Stimulated activated CD4-positive, alpha-beta T cell treated with anti-CD3 and anti-CD28 coated beads, Interleukin-15, amount 100 ng/mL, for 24 hours (primary cell): ENCODE data around the gene ESRRA.
"Not testable (repeated sequence)": the region's sequence is repeated elsewhere in the genome, so short reads cannot be mapped to it uniquely, and the experiment has no call there.

Source experiments
- DNase-seq: peaks from one replicate; pipeline ENCODE4 v3.0.0-alpha.2; 2020

Gene ESRRA

GRCh38 chr11:64314146-64314804 is 9.0 kb downstream of the ESRRA start:
- no peak for DNase-seq

- DNase-seq = no peak
Measured at GRCh38 chr11:64314805-64315561, 9.7 kb downstream of the ESRRA start.

GRCh38 chr11:64315667-64316526 is 10.6 kb downstream of the ESRRA start:
- DNase-seq = not testable (repeated sequence)

DNA sequence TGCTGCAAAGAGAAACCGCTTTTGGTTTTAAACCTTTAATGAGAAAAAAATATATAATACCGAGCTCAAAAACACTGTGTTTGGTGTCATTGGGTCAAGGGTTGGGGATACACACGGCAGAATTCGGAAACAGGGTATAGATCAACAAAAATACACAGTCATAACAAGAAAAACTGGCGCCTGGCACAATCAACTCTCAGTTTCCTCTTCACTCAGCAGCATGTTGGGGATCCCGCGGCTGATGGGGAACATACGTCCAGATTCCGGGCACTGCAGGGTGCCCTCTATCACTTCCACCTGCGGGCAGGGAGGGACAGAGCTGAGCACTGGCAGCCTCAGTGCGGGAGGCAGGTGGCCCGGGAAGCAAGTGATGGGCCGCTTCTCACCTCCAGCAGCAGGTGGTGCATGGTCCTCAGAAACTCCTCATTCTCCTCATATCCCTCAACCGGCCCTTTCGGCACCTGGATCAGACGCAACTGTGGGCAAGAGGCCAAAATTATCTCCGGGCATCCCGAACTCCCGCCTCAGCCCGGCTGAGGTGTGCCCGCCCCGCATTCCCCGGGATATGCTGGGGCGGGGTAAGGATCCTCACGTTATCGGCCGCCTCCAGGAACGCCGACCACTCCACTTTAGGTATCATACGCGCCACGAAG is 11.5 kb downstream of the ESRRA start:
- DNase-seq = peak; percentile 54

DNA sequence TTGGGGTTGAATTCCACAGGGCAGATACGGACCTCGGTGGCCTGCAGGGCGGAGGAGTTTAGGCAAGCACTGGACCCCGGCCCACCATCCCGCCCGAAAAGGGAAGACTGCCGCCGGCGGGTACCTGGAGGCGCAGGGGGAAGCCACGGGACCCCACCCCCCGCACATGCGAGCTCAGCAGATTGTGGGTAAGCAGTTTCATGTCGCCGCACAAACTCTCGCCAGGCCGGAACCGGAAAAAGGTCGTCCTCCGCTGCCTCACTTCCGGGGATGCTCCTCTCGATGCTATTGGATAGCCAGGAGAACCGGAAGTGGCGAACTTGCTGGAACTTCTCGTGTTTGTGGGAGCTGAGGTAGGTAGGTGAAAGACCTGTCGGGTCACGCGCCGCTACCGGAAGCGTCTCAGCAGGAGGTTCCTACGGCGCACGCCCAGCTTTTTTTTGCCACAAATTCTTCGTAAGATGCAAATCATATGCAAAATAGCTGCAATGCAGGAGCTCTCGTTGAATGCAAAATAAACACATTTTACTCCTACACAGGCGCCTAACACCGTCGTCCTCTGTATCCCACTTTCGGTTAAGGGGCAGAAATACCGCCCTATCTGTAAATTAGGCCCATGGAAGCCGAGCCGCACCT is 12.1 kb downstream of the ESRRA start, which contains the start of gene TRMT112:
TSS of gene TRMT112 (minus strand) at position 235 of the 636 bp plus-strand sequence. CDS start at position 202, 33 bp downstream.
- DNase-seq = peak; percentile 98

GRCh38 chr11:64317961-64318765 is 12.8 kb downstream of the ESRRA start, which contains the start of gene PRDX5:
Gene PRDX5, plus strand, starts transcription at chr11:64318121. Its CDS starts 95 bp downstream, at chr11:64318216.
- peak; percentile 96 for DNase-seq

- no peak for DNase-seq
Measured at GRCh38 chr11:64318766-64319761, 13.7 kb downstream of the ESRRA start.

DNA sequence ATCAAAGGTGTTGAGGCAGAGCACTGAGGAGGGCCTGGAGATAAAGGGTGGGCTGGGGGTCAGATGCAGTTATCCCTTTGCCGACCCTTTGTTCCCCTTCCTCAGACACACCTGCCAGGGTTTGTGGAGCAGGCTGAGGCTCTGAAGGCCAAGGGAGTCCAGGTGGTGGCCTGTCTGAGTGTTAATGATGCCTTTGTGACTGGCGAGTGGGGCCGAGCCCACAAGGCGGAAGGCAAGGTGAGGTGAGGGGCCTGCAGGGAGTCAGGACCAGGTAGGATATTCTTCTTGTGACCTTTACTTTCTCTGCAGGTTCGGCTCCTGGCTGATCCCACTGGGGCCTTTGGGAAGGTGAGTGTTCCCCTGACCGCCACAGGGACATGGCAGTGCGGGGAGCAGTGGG is 15.2 kb downstream of the ESRRA start:
- DNase-seq = no peak

DNA sequence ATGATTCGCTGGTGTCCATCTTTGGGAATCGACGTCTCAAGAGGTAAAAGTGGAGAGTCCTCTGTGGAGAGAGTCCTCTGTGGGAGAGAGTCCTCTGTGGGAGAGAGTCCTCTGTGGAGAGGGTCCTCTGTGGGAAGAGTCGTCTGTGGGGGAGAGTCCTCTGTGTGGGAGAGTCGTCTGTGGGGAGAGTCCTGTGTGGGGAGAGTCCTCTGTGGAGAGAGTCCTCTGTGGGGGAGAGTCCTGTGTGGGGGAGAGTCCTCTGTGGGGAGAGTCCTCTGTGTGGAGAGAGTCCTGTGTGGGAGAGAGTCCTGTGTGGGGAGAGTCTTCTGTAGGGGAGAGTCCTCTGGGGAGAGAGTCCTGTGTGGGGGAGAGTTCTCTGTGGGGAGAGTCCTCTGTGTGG is 15.7 kb downstream of the ESRRA start:
- DNase-seq = no peak

DNA sequence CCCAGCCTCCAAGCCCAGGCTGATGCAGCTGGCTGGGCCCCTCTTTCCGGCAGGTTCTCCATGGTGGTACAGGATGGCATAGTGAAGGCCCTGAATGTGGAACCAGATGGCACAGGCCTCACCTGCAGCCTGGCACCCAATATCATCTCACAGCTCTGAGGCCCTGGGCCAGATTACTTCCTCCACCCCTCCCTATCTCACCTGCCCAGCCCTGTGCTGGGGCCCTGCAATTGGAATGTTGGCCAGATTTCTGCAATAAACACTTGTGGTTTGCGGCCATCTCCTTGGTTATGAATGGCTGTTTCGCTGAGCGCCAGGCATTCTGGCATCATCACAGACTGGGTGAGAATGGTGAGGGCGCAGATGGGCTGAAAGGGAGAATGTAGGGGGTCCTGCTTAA is 16.2 kb downstream of the ESRRA start:
- no peak for DNase-seq

DNA sequence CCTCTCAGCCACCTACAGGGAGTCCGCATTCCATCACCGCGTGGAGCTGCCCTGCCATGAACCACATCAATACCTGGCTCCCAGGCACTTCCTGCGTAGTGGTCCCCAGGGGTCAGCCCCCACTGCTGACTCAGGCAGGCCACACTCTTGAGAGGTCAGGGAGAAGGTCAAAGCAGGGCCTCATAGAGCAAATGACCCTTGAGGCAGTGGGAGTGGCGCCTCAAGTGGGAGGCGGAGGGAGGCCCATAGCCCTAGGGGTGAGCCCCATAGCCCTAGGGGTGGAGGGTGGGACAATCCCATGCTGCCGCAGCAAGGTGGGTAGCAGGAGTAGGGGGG is 17.6 kb downstream of the ESRRA start:
- no peak for DNase-seq

DNA sequence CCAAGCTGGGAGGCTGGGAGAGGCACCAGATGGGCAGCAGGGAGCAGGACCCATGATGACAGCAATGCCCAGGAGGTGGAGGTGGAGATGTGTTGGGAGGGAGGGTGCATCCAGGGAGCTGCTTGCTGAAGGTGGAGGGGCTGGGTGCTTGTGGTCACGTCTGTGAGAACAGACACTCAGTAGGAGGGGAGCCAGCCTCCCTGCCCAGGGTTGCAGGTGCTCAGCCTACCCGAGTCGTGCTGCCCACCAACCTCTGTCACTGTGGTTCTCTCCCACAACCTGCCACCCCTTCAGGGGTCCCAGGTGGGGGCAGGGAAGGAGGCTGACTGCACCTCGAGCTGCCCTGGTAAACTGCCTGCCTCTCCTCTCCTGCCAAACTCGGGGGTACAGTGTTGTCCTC is 18.0 kb downstream of the ESRRA start:
- no peak for DNase-seq

DNA sequence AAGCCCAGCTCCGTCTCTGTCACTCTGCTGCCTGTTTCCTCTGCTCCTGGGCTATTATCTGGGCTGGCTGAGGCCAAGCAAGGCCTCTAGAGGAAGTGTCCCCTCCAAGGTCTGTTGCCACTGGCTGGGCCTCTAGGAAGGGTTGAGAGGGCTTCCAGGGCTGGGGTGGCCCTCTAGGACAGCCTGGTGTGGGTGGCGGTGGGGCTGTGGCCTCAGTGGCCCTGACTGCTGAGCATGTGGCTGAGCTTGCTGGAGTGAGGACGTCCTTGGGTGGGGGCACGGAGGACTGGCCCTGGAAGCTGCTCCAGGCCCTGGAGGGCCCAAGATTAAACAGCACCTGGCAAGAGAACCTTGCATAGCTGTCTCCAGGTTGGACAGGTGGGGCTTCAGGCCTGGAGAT is 18.7 kb downstream of the ESRRA start:
- not testable (repeated sequence) for DNase-seq

DNA sequence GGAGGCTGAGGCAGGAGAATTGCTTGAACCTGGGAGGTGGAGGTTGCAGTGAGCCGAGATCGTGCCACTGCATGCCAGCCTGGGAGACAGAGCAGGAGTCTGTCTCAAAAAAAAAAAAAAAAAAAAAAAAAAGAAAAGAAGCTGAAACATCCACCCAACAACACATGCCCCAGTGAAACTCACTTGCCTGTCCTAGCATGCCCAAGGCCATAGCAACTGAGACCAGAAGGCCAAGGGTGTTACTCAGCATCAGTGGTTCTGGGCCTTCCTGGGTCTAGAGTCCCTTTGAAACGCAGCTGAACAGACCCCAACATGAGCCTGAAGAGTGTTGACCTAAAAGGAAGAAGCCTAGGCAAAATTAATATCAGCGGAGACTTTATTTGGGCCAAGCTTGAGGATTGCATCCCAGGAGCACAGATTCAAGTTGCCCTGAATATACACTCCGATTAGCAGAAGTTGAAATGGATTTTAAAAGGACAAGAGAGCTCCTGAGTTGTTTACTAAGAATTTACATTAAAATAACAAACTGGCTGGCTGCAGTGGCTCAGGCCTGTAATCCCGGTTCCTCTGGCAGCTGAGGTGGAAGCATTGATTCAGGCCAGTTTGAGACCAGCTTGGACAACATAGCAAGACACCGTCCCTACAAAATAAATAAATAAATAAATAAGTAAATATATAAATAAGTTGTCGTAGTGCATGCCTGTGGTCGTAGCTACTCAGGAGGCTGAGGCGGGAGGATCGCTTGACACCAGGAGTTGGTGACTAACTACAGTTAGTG is 19.6 kb downstream of the ESRRA start:
- no peak for DNase-seq

DNA sequence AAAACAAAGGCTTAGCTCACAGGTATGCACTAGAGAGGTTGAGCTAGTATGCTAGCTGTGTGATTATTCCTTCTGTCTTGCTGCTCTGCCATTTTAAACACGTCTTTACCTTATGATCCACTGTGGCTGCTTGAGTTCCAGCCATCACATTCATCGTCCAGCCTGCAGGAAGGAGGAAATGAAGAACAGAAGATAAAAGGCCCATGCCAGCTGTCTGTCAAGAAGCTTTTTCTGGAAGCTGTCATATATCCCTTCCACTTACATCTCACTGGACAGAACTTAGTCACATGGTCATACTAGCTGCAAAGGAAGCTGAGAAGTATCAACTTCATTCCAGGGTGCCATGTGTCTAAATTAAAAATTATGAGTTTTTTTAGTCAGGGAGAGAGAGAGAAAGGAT is 22.1 kb downstream of the ESRRA start:
- DNase-seq = no peak

- DNase-seq = no peak
Measured at GRCh38 chr11:64327993-64328392, 22.7 kb downstream of the ESRRA start.

DNA sequence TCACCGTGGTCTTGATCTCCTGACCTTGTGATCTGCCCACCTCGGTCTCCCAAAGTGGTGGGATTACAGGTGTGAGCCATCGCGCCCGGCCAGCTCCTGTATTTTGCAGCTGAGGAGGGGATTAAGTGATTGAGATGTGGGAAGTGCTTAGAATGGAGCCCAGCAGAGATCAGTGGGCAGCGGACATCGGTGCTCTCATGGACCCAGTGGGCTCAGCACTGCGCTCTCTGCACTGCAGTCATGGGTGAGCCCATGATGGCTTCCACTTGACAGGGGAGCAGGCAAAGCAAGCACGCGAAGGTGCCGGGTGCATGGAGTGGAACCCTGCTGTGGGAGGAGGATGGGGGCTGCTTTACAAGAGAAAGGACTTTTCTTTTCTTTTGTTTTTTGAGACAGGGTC is 25.6 kb downstream of the ESRRA start:
- no peak for DNase-seq

- peak; percentile 87 for DNase-seq
Measured at GRCh38 chr11:64331569-64332371, 26.4 kb downstream of the ESRRA start.

- no peak for DNase-seq
Measured at GRCh38 chr11:64333556-64333955, 28.2 kb downstream of the ESRRA start.
